ENCODE data around the gene UBE2J2. TPM values are rescaled to one million over a fixed set of nuclear protein-coding genes. Genes with fewer than 3 reads are reported as not detected.

UBE2J2 gene
- total RNA-seq, 2 donors from 2014 or later: 23.6 to 39.2 TPM

DNA sequence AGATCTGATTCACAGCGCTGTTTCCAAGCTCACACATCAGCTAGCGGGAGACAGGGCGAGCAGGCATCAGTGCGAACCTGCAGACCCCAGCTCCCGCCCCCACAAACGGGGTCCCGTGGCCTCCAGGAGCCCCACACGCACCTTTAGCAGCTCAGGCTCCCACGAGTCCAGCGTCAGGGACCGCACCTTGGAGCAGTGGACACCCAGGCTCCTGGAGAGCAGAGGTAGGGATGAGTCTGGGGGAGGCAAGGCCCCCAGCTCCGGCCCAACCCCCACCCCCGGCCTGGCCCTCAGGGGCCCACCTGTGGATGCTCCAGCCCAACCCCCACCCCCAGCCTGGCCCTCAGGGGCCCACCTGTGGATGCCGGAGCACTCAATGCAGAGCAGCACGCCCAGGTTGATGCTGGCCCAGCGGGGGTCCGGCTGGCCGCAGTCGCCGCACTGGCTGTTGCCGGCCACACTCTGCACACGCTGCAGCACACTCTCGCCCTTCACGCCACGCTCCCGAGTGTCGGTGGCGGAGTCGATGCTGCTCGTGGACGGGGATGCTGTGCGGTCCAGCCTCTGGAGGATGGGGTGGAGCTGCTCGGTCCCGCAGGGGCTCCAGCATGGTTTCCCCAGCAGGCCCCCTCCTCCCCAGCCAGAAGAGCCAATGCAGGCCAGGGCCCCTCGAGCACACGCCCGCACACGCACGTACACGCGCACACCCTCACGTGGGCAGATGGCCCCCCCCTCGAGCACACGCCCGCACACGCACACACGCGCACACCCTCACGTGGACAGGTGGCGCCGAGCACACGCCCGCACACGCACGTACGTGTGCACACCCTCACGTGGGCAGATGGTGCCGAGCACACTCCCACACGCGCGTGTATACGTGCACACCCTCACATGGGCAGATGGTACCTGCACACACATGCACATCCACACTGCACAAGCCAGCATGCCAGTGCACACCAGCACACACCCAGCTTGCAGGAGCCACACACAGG is 22.7 kb upstream of the UBE2J2 start:
- no peak for ATAC-seq
- Histone ChIP-seq H3K4me1 (peaks cover 8% of the 10 kb centered on the region), H3K4me3 (no peak overlapping the region), H3K27me3 (no peaks in the 10 kb centered on the region), H3K36me3 (replicated peaks in 1 of 2; ENCODE audit: insufficient read depth in 1 of 2, low read depth in 2 of 2) (no peaks in the 10 kb centered on the region), H3K27ac (no peak overlapping the region), H3K9me3 (no peaks in the 10 kb centered on the region)
- TF ChIP-seq, protein P1, sequence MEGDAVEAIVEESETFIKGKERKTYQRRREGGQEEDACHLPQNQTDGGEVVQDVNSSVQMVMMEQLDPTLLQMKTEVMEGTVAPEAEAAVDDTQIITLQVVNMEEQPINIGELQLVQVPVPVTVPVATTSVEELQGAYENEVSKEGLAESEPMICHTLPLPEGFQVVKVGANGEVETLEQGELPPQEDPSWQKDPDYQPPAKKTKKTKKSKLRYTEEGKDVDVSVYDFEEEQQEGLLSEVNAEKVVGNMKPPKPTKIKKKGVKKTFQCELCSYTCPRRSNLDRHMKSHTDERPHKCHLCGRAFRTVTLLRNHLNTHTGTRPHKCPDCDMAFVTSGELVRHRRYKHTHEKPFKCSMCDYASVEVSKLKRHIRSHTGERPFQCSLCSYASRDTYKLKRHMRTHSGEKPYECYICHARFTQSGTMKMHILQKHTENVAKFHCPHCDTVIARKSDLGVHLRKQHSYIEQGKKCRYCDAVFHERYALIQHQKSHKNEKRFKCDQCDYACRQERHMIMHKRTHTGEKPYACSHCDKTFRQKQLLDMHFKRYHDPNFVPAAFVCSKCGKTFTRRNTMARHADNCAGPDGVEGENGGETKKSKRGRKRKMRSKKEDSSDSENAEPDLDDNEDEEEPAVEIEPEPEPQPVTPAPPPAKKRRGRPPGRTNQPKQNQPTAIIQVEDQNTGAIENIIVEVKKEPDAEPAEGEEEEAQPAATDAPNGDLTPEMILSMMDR (IDR thresholded peaks at IDR 0.05): no peak
- TF ChIP-seq POLR2A (IDR thresholded peaks at IDR 0.05): no peak
- DNase-seq: no peak
- WGBS, 2 donors: 92 to 93% methylated on average over 34 to 59 of the region's 62 CpGs
- intact Hi-C loops (cut with DNase I): loop anchor here (10.0 kb wide), 2 partner anchors 262 to 312 kb away; partner anchors contain the start of gene PERM1

DNA sequence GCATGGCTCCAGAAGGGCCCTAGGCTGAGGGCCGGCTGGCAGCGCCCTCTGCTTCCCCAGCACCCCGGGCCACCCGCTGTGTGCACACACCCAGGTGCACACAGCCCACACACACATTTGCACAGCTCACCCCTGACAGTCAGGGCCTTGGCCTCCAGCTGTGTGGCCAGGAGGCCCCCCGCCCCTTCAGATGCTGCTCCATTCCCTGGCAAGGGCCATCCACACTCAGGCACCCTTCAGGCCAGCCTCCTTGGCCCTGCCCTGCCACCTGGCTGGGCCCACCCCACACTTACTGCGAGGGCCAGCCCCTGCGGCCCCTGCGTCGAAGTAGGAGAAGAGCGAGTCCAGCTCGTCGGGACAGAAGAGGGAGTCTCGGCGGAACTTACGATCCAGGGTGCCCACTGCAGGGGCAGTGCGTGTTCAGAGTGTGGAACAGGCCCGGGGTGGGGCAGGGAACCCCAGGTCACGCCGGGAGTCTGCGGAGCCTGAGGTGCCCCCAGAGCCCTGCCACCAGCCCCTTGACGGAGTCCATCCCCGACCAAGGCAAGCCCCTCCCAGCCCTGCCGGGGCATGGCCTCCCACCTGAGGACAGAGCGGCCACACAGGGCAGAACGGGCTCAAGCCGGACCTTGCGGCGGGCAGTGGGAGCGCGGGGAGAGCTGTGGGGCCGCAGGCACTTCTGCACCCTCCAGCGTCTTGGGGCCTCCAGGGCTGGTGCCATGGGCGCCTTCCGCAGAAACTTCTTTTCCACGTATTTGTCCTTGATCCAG is 21.7 kb upstream of the UBE2J2 start:
- H3K36me3 ChIP-seq (replicated peaks in 1 of 2; ENCODE audit: insufficient read depth in 1 of 2, low read depth in 2 of 2): no peaks in the 10 kb centered on the region
- no peak for ATAC-seq
- intact Hi-C loops (cut with DNase I): loop anchor here (10.0 kb wide), 2 partner anchors 261 to 311 kb away; partner anchors contain the start of gene PERM1
- no peaks in the 10 kb centered on the region for H3K27me3 ChIP-seq
- no peak overlapping the region for H3K4me3 ChIP-seq
- peaks cover 11% of the 10 kb centered on the region for H3K4me1 ChIP-seq
- WGBS, 2 donors: 92 to 96% methylated on average over 25 to 35 of the region's 35 CpGs
- no peak for DNase-seq
- no peaks in the 10 kb centered on the region for H3K9me3 ChIP-seq
- H3K27ac ChIP-seq: no peak overlapping the region
- TF ChIP-seq POLR2A (IDR thresholded peaks at IDR 0.05): no peak
- TF ChIP-seq, protein P1 (IDR thresholded peaks at IDR 0.05): no peak

DNA sequence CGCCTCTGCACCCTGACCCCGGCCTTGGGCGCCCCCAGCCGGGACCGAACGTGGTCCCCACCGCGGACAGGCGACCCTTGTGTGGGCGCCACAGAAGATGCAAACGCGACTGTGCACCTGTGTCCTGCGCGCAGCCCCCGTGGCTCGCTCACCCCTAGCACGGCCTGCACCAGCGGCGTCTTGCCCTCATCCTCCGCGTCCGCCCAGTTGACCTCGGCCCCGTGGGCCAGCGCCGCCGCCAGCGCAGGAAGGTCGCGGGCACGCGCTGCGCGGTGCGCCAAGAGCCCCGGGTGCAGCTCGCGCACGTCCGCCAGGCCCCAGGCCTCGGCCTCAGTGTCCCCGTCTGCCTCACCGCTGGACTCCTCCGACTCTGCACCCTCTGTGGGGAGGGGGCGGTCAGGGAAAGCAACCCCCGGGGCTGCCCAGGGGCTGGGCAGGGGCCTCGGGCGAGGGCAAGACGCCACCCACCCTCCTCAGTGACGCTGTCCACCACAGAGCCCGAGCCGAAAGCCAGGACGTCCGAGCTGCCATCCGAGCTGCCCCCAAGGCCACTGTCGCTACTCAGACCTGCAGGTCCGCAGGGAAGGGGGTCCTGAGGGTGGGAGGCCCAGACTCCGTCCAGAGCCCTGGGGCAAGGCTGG is 20.7 kb upstream of the UBE2J2 start:
- ATAC-seq (no peak), DNase-seq (no peak)
- no peaks in the 10 kb centered on the region for H3K27me3 ChIP-seq
- WGBS, 2 donors: 89% methylated on average over 37 of the region's 58 CpGs; no CpG with 5 or more reads in 1 of the 2 donors
- no peaks in the 10 kb centered on the region for H3K9me3 ChIP-seq
- H3K4me1 ChIP-seq: peaks cover 11% of the 10 kb centered on the region
- TF ChIP-seq POLR2A (IDR thresholded peaks at IDR 0.05): no peak
- TF ChIP-seq, protein P1 (IDR thresholded peaks at IDR 0.05): no peak
- H3K4me3 ChIP-seq: no peak overlapping the region
- no peak overlapping the region for H3K27ac ChIP-seq
- intact Hi-C loops (cut with DNase I): loop anchor here (5.0 to 10.0 kb wide), 3 partner anchors 172 to 310 kb away; partner anchors contain the start of gene PERM1
- H3K36me3 ChIP-seq (replicated peaks in 1 of 2; ENCODE audit: insufficient read depth in 1 of 2, low read depth in 2 of 2): no peaks in the 10 kb centered on the region

DNA sequence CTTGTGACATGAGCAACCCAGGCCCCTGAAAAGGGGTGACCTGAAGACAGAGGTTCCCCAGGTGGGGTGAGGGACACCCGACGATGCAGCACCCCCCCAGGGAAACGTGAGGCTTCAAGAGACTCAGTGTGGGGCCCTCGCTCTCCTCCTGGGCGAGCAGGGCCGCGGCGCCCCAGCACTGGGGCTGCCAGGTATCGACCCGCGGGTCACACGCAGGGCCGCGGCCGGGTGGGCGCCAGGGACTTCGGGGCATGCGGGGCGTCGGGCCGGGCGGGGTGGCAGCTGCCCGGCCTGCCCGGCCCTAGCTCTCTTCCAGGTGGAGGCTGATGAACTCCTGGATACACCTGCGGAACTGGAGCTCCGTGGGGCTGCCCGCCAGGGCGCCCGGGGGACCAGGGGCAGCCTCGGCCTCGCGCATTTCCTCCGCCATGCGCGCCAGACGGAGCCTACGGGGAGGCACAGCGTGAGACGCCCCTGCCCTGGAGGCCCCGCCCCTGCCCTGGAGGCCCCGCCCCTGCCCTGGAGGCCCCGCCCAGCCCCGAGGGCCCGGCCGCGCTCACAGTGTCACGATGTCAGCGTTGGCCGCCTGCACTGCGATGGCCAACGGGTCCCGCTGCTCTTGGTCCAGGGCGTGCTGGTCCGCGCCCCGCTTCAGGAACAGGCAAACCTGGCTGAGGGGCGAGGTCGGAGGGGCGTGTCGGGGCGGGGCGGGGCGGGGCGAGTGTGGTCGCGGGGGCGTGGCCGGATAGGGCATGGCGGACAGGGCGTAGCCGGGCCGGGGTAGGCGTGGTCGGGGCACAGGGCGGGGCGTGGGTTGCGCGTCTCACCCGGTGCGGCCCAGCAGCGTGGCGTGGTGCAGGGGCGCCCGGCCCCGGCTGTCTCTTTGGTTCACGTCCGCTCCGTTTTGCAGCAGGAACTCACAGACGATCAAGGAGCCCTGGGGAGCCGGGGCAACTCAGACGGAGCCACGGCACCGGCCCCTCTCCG is 19.9 kb upstream of the UBE2J2 start:
- TF ChIP-seq, protein P1 (IDR thresholded peaks at IDR 0.05): no peak
- no peak for TF ChIP-seq POLR2A (IDR thresholded peaks at IDR 0.05)
- no peak for ATAC-seq
- H3K27me3 ChIP-seq: no peaks in the 10 kb centered on the region
- no peaks in the 10 kb centered on the region for H3K36me3 ChIP-seq (replicated peaks in 1 of 2; ENCODE audit: insufficient read depth in 1 of 2, low read depth in 2 of 2)
- no peak overlapping the region for H3K27ac ChIP-seq
- H3K4me1 ChIP-seq: peaks cover 11% of the 10 kb centered on the region
- intact Hi-C loops (cut with DNase I): loop anchor here (5.0 to 10.0 kb wide), 3 partner anchors 171 to 309 kb away; partner anchors contain the start of gene PERM1
- 82 to 92% methylated on average over 11 to 85 of the region's 94 CpGs for WGBS, 2 donors
- DNase-seq: peak in 1 of 4 donors; percentile 44
- no peaks in the 10 kb centered on the region for H3K9me3 ChIP-seq
- H3K4me3 ChIP-seq: no peak overlapping the region

Measured in body of pancreas (tissue), 4 donors.